GM12872 (cell line): ENCODE data around the gene DEPDC1B.

Experiments
- TF ChIP-seq, protein P1 (sequence below): IDR thresholded peaks from 3 replicates; pipeline ENCODE4 v1.5.1; 2011; ENCODE audit warnings: low read depth, mild to moderate bottlenecking, low read length, moderate library complexity; ENCODE audit not compliant: insufficient read depth

DEPDC1B gene

DNA sequence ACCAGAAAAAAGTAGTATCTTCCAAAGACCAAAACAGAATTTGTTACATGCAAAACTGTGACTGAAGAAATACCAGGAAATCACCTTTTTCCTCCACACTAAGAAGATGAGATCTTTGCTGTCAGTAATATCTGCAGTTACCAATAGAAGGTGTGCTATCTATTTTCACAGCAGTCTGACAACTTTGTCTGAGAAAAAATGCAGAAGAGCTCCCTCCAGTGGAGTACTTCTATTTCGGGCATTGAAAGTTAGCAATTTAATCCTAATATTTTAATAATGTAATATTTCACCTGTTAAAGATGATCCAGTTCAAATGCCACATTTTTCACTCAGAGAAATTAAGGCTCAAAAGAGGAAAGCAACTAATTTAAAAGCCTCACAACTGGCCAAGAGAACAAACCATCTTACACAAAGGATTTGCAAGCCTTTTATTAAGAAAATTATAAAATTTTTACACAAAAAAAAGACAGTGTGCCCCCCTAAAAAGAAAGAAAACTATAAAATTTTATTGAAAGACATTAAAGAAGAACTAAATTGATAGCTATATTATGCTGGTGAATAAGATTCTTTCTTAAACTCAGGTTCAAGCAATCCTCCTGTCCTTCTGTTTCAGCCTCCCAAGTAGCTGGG lies 50.6 kb downstream of the DEPDC1B start:
- TF ChIP-seq, protein P1, sequence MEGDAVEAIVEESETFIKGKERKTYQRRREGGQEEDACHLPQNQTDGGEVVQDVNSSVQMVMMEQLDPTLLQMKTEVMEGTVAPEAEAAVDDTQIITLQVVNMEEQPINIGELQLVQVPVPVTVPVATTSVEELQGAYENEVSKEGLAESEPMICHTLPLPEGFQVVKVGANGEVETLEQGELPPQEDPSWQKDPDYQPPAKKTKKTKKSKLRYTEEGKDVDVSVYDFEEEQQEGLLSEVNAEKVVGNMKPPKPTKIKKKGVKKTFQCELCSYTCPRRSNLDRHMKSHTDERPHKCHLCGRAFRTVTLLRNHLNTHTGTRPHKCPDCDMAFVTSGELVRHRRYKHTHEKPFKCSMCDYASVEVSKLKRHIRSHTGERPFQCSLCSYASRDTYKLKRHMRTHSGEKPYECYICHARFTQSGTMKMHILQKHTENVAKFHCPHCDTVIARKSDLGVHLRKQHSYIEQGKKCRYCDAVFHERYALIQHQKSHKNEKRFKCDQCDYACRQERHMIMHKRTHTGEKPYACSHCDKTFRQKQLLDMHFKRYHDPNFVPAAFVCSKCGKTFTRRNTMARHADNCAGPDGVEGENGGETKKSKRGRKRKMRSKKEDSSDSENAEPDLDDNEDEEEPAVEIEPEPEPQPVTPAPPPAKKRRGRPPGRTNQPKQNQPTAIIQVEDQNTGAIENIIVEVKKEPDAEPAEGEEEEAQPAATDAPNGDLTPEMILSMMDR = peak; percentile 51

DNA sequence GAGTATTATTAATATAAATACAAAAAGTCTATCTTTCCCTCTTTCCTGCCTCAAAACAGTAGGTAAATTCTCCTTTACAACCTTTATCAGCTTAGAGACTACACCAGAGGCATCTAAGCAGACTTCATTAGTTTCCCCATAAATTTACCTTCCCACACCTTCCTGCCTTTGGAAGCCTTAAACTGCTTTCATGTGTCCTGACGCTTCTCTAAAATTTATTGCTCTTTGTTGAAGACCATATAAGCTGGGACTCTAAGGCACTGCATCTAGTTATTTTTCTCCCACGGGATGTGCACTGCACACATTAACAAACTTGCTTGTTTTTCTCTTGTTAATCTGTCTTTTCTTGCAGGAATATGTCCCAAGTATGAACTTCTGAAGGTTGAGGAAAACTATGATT lies 51.8 kb downstream of the DEPDC1B start:
- TF ChIP-seq, protein P1 = no peak

DNA sequence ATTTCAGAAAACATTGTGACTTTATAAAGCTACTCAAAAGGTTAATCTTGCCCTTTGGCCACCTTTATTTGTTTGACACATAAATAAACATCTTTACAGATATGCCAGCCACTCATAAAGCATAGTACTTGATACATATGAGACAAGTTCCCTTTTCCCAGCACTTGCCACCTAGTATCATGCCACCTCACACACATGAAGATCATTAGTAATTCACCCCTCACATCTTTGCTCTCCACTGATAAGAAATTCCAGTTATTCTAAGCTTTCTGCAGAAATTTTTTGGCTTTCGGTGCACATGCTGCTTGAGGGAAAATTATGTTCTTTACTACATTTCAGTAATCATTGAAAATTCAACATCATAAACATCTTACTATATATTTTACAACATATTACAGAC lies 59.1 kb downstream of the DEPDC1B start:
- TF ChIP-seq, protein P1 = no peak

DNA sequence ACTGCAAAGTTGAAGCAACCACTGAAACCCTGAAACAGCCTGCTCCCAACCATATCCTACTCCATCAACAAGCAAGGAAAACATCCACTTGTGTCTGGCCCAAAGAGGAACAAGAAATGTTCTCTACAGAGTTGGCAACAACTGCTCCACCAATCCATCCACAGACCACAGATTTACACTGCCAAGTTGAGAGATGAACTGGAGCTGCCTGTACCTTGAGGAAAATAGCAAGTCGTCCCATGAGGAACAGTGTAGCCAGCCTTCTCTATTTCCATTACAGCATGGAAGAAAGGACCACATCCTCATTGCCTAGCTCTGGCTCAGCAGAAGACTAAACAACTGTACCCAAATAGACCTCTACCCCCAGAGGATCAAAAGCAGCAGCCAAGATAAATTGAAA lies 60.4 kb downstream of the DEPDC1B start:
- TF ChIP-seq, protein P1 = no peak

DNA sequence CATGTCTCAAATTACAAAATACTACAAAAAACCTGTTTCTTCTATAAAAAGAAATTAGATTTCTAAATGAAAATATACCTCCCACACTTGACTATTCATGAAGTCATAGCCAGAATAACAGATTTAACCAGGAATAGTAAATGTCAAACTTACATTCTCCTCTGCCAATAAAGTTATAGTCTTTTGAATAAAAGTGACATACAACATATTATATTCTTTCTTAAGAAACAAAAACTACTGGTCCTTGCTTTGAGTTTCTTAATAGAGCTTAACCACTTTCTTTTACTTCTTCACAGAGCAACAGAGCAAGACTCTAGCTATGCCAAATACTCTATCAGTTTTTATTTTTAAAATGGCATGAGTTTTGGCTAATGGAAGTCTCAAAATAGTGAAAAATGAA lies 61.7 kb downstream of the DEPDC1B start:
- TF ChIP-seq, protein P1 = no peak

DNA sequence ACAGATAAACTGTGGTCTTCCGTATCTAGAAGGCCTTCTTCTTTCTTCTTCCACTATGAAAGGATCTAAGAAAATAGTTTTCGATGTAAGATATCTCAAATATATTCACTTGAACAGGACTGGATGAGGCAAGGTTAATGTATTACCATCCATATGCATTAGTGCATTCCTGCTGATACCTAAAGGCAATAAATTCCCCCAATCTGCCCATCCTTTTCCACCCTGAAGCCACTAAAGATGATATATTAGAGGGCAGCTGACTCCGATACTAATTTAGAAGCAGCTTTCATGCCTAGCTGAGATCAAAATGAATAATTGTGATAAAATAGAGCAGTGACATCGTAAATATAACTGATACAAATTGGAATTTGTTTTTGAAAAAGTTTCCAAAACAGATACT lies 63.3 kb downstream of the DEPDC1B start:
- TF ChIP-seq, protein P1 = no peak

DNA sequence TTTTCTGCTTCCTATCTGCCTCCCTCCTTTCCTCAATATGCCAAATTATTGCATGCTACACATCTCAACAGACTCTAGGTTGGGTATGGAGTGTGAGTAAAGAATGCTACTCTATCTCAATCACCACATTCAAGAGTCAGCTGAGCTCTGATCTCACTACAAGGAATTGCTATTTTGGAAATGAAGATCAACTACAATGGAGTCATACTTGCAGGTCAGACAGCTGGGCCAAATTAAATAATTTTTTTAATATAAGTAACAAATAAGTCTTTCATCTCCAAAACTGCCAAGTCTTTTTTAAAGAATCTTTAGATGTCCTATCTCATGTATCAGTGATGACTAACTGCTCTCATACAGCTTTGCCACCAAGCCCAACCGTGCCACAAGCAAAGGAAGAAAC lies 64.0 kb downstream of the DEPDC1B start:
- TF ChIP-seq, protein P1 = no peak
